ENCODE results near the gene EXOC6B.

Gene EXOC6B

DNA sequence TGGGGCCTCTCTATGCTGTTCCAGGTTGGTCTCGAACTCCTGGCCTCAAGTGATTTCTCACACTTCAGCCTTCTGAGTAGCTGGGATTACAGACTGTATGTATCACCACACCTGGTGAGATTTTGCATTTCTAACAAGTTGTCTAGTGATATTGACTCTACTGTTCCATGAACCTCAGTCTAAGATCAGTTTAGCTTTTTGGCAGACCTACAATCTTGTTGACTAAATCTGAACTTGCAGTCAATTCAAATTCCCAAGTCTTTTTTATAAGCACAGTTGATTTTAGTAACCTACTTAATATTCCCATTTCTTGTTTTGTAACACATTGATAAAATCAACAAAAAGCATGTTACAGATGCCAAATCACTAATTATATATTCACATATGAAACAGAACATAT lies 412.1 kb downstream of the EXOC6B start:
- no peaks in the 10 kb centered on the region for H3K27me3 ChIP-seq (ENCODE audit: insufficient read depth, low read length)
- H3K36me3 ChIP-seq (ENCODE audit: insufficient read depth, low read depth, low read length): no peaks in the 10 kb centered on the region
- H3K9ac ChIP-seq (ENCODE audit: low read depth, low read length): no peak overlapping the region
- H3K9me3 ChIP-seq (ENCODE audit: insufficient read depth, low read depth, low read length): no peaks in the 10 kb centered on the region
- no peak overlapping the region for H3K4me3 ChIP-seq (ENCODE audit: low read length)
- H3K27ac ChIP-seq (ENCODE audit: low read length): no peak overlapping the region
- no peaks in the 10 kb centered on the region for H3K4me1 ChIP-seq (ENCODE audit: insufficient read depth, low read length)

GRCh38 chr2:72412214-72412613 lies 413.6 kb downstream of the EXOC6B start:
- no peak overlapping the region for H3K4me3 ChIP-seq (ENCODE audit: low read length)
- H3K4me1 ChIP-seq (ENCODE audit: insufficient read depth, low read length): no peaks in the 10 kb centered on the region
- H3K27me3 ChIP-seq (ENCODE audit: insufficient read depth, low read length): no peaks in the 10 kb centered on the region
- H3K9ac ChIP-seq (ENCODE audit: low read depth, low read length): no peak overlapping the region
- H3K9me3 ChIP-seq (ENCODE audit: insufficient read depth, low read depth, low read length): no peaks in the 10 kb centered on the region
- no peak overlapping the region for H3K27ac ChIP-seq (ENCODE audit: low read length)
- H3K36me3 ChIP-seq (ENCODE audit: insufficient read depth, low read depth, low read length): no peaks in the 10 kb centered on the region

GRCh38 chr2:72399879-72400278 lies 426.0 kb downstream of the EXOC6B start:
- H3K36me3 ChIP-seq (ENCODE audit: insufficient read depth, low read depth, low read length): no peaks in the 10 kb centered on the region
- H3K27me3 ChIP-seq (ENCODE audit: insufficient read depth, low read length): no peaks in the 10 kb centered on the region
- H3K4me3 ChIP-seq (ENCODE audit: low read length): no peak overlapping the region
- H3K4me1 ChIP-seq (ENCODE audit: insufficient read depth, low read length): no peaks in the 10 kb centered on the region
- H3K27ac ChIP-seq (ENCODE audit: low read length): no peak overlapping the region
- H3K9me3 ChIP-seq (ENCODE audit: insufficient read depth, low read depth, low read length): peaks cover 17% of the 10 kb centered on the region; the same call in 1 of the 2 replicates
- no peak overlapping the region for H3K9ac ChIP-seq (ENCODE audit: low read depth, low read length)

DNA sequence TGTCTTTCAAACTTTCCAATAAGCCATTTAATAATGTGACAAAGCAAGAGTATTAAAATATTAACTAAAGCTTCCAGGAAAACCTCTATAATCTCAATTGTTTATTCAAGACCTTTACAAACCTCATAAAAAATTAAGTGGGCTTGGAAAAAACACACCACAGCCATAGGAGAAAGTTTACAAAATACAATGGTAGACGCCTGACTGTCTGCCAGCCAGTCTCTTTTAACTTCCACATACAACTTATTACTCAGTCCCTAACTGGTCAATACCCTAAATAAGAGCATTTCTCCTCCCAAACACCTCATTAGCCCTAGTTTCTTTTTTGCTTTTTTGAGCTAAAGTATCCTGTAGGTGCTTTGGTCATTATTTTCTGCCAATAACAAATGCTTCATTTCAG lies 430.7 kb downstream of the EXOC6B start:
- Histone ChIP-seq H3K36me3 (ENCODE audit: insufficient read depth, low read depth, low read length) (no peaks in the 10 kb centered on the region), H3K27me3 (ENCODE audit: insufficient read depth, low read length) (no peaks in the 10 kb centered on the region), H3K4me3 (ENCODE audit: low read length) (no peak overlapping the region), H3K9ac (ENCODE audit: low read depth, low read length) (no peak overlapping the region), H3K27ac (ENCODE audit: low read length) (no peak overlapping the region), H3K4me1 (ENCODE audit: insufficient read depth, low read length) (no peaks in the 10 kb centered on the region), H3K9me3 (ENCODE audit: insufficient read depth, low read depth, low read length) (peaks cover 15% of the 10 kb centered on the region; the same call in 1 of the 2 replicates)

DNA sequence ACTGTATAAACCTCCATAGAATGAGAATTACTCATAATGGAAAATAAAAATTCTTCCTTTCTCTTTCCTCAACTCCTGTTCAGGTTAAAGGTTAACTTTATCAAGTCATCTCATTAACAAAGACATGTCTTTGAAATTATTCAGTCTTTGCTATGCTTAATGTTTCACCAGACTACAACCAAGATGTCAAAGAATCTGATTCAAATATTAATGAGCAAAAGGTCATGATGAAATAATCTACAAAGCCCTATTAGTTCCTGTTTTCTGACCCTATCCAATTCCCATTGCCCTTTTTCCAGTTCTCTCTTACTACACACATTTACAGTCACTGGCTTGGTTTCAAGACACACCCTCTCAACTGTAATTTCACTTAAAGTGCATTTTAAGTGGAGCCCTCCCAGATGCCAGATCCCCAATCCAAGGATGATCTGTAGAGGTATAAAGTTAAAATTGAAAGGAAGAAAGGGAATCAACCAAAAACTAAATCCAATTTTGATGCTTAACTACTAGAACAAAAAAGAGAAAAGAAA lies 431.2 kb downstream of the EXOC6B start:
- H3K9ac ChIP-seq (ENCODE audit: low read depth, low read length): no peak overlapping the region
- no peak overlapping the region for H3K4me3 ChIP-seq (ENCODE audit: low read length)
- H3K4me1 ChIP-seq (ENCODE audit: insufficient read depth, low read length): no peaks in the 10 kb centered on the region
- H3K36me3 ChIP-seq (ENCODE audit: insufficient read depth, low read depth, low read length): no peaks in the 10 kb centered on the region
- no peak overlapping the region for H3K27ac ChIP-seq (ENCODE audit: low read length)
- peaks cover 10% of the 10 kb centered on the region; the same call in 1 of the 2 replicates for H3K9me3 ChIP-seq (ENCODE audit: insufficient read depth, low read depth, low read length)
- no peaks in the 10 kb centered on the region for H3K27me3 ChIP-seq (ENCODE audit: insufficient read depth, low read length)

DNA sequence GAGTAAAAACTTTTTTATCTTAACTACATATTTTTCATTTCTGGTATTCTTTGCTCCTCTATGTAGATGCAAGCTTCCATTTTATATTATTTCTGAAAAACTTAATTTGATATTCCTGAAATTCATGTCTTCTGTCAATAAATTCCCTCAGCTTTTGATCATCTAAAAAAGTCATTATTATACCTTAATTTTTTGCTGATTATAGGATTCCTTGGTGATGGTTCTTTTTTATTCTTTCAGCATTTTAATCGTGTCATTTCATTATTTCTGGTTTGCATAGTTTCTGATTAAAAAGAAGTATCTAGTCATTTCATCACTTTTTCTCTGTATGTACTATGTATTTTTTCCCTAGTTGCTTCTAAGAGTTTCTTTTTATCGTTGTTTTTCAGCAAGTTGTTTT lies 436.4 kb downstream of the EXOC6B start:
- no peaks in the 10 kb centered on the region for H3K27me3 ChIP-seq (ENCODE audit: insufficient read depth, low read length)
- H3K9me3 ChIP-seq (ENCODE audit: insufficient read depth, low read depth, low read length): peaks cover 43% of the 10 kb centered on the region
- H3K36me3 ChIP-seq (ENCODE audit: insufficient read depth, low read depth, low read length): no peaks in the 10 kb centered on the region
- no peaks in the 10 kb centered on the region for H3K4me1 ChIP-seq (ENCODE audit: insufficient read depth, low read length)
- no peak overlapping the region for H3K4me3 ChIP-seq (ENCODE audit: low read length)
- H3K27ac ChIP-seq (ENCODE audit: low read length): no peak overlapping the region
- no peak overlapping the region for H3K9ac ChIP-seq (ENCODE audit: low read depth, low read length)

- Histone ChIP-seq H3K27ac (ENCODE audit: low read length) (no peak overlapping the region), H3K36me3 (ENCODE audit: insufficient read depth, low read depth, low read length) (no peaks in the 10 kb centered on the region), H3K4me3 (ENCODE audit: low read length) (no peak overlapping the region), H3K4me1 (ENCODE audit: insufficient read depth, low read length) (no peaks in the 10 kb centered on the region), H3K27me3 (ENCODE audit: insufficient read depth, low read length) (no peaks in the 10 kb centered on the region), H3K9me3 (ENCODE audit: insufficient read depth, low read depth, low read length) (peaks cover 47% of the 10 kb centered on the region), H3K9ac (ENCODE audit: low read depth, low read length) (no peak overlapping the region)
Measured at GRCh38 chr2:72388263-72388662, 437.6 kb downstream of the EXOC6B start.

GRCh38 chr2:72386288-72386687 lies 439.5 kb downstream of the EXOC6B start:
- H3K27me3 ChIP-seq (ENCODE audit: insufficient read depth, low read length): no peaks in the 10 kb centered on the region
- no peak overlapping the region for H3K9ac ChIP-seq (ENCODE audit: low read depth, low read length)
- peaks cover 44% of the 10 kb centered on the region for H3K9me3 ChIP-seq (ENCODE audit: insufficient read depth, low read depth, low read length)
- no peaks in the 10 kb centered on the region for H3K36me3 ChIP-seq (ENCODE audit: insufficient read depth, low read depth, low read length)
- H3K4me3 ChIP-seq (ENCODE audit: low read length): no peak overlapping the region
- H3K27ac ChIP-seq (ENCODE audit: low read length): no peak overlapping the region
- H3K4me1 ChIP-seq (ENCODE audit: insufficient read depth, low read length): no peaks in the 10 kb centered on the region

- H3K27me3 ChIP-seq (ENCODE audit: insufficient read depth, low read length): no peaks in the 10 kb centered on the region
- no peak overlapping the region for H3K9ac ChIP-seq (ENCODE audit: low read depth, low read length)
Measured at GRCh38 chr2:72378753-72379348, 447.0 kb downstream of the EXOC6B start.

GRCh38 chr2:72367530-72368225 lies 458.2 kb downstream of the EXOC6B start:
- H3K4me3 ChIP-seq (ENCODE audit: low read length): no peak overlapping the region
- H3K27ac ChIP-seq (ENCODE audit: low read length): no peak overlapping the region
- H3K4me1 ChIP-seq (ENCODE audit: insufficient read depth, low read length): no peaks in the 10 kb centered on the region
- no peaks in the 10 kb centered on the region for H3K27me3 ChIP-seq (ENCODE audit: insufficient read depth, low read length)
- H3K36me3 ChIP-seq (ENCODE audit: insufficient read depth, low read depth, low read length): no peaks in the 10 kb centered on the region
- H3K9ac ChIP-seq (ENCODE audit: low read depth, low read length): no peak overlapping the region
- H3K9me3 ChIP-seq (ENCODE audit: insufficient read depth, low read depth, low read length): peaks cover 4% of the 10 kb centered on the region; the same call in 1 of the 2 replicates

More at GRCh38 chr2:72378753-72379348, 447.0 kb downstream of the EXOC6B start:
- Histone ChIP-seq H3K27ac (ENCODE audit: low read length) (no peak overlapping the region), H3K4me3 (ENCODE audit: low read length) (no peak overlapping the region), H3K36me3 (ENCODE audit: insufficient read depth, low read depth, low read length) (no peaks in the 10 kb centered on the region), H3K4me1 (ENCODE audit: insufficient read depth, low read length) (peaks cover 17% of the 10 kb centered on the region), H3K9me3 (ENCODE audit: insufficient read depth, low read depth, low read length) (peaks cover 7% of the 10 kb centered on the region; the same call in 1 of the 2 replicates)

DNA sequence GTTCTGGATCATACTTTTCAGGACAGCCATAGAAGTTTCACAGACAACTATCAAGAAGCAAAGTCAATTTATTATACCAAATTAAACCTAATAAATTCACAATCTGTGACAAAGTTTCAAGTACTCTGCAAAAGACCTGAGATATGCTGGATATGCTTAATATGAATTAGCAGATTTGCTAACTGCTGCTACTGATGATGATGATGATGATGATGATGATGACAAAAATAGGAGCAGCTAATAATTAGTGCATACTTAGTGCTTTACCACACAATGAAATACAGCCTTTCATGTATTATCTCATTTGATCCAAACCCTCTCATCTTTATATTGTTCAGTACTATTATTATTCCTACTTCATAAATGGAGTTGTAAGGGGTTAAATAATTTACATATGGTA lies 462.4 kb downstream of the EXOC6B start:
- H3K36me3 ChIP-seq (ENCODE audit: insufficient read depth, low read depth, low read length): no peaks in the 10 kb centered on the region
- H3K4me1 ChIP-seq (ENCODE audit: insufficient read depth, low read length): no peaks in the 10 kb centered on the region
- H3K27me3 ChIP-seq (ENCODE audit: insufficient read depth, low read length): no peaks in the 10 kb centered on the region
- H3K9me3 ChIP-seq (ENCODE audit: insufficient read depth, low read depth, low read length): no peaks in the 10 kb centered on the region
- no peak overlapping the region for H3K4me3 ChIP-seq (ENCODE audit: low read length)
- no peak overlapping the region for H3K27ac ChIP-seq (ENCODE audit: low read length)
- no peak overlapping the region for H3K9ac ChIP-seq (ENCODE audit: low read depth, low read length)

GRCh38 chr2:72362733-72363132 lies 463.1 kb downstream of the EXOC6B start:
- no peak overlapping the region for H3K9ac ChIP-seq (ENCODE audit: low read depth, low read length)
- no peaks in the 10 kb centered on the region for H3K27me3 ChIP-seq (ENCODE audit: insufficient read depth, low read length)
- H3K4me1 ChIP-seq (ENCODE audit: insufficient read depth, low read length): no peaks in the 10 kb centered on the region
- H3K4me3 ChIP-seq (ENCODE audit: low read length): no peak overlapping the region
- H3K27ac ChIP-seq (ENCODE audit: low read length): no peak overlapping the region
- no peaks in the 10 kb centered on the region for H3K36me3 ChIP-seq (ENCODE audit: insufficient read depth, low read depth, low read length)
- no peaks in the 10 kb centered on the region for H3K9me3 ChIP-seq (ENCODE audit: insufficient read depth, low read depth, low read length)

Data from iPS-20b (cell line).